HL-60 (cell line): ENCODE data around the gene TSHZ2.

Source experiments
- CTCF ChIP-seq: IDR thresholded peaks from one replicate; pipeline ENCODE4 v1.5.1; 2011; ENCODE audit warnings: low read length, control low read depth, inconsistent platforms; ENCODE audit not compliant: insufficient read depth
- GABPA ChIP-seq: IDR thresholded peaks from 2 replicates; pipeline ENCODE4 v1.6.1; 2012; ENCODE audit warnings: low read depth
- POLR2AphosphoS5 ChIP-seq: IDR thresholded peaks from 2 replicates; pipeline ENCODE4 v1.6.1; 2012; ENCODE audit warnings: low read depth
- REST ChIP-seq: IDR thresholded peaks from 2 replicates; pipeline ENCODE4 v1.6.1; 2012; ENCODE audit warnings: low read depth; ENCODE audit not compliant: insufficient replicate concordance

GRCh38 chr20:52954849-52955248 lies 17.3 kb upstream of the TSHZ2 start:
- TF ChIP-seq POLR2AphosphoS5: no peak
- no peak for TF ChIP-seq CTCF
- TF ChIP-seq REST: no peak
- TF ChIP-seq GABPA: no peak
